HK-2 (cell line): ENCODE data around the gene UQCR10.
A peak's percentile ranks its signal among the peaks of the same experiment; 100 is the strongest.

Source experiments
- DNase-seq: peaks from one replicate; pipeline ENCODE4 v3.0.0-alpha.2; 2018; ENCODE audit not compliant: unreplicated experiment

The UQCR10 gene

DNA sequence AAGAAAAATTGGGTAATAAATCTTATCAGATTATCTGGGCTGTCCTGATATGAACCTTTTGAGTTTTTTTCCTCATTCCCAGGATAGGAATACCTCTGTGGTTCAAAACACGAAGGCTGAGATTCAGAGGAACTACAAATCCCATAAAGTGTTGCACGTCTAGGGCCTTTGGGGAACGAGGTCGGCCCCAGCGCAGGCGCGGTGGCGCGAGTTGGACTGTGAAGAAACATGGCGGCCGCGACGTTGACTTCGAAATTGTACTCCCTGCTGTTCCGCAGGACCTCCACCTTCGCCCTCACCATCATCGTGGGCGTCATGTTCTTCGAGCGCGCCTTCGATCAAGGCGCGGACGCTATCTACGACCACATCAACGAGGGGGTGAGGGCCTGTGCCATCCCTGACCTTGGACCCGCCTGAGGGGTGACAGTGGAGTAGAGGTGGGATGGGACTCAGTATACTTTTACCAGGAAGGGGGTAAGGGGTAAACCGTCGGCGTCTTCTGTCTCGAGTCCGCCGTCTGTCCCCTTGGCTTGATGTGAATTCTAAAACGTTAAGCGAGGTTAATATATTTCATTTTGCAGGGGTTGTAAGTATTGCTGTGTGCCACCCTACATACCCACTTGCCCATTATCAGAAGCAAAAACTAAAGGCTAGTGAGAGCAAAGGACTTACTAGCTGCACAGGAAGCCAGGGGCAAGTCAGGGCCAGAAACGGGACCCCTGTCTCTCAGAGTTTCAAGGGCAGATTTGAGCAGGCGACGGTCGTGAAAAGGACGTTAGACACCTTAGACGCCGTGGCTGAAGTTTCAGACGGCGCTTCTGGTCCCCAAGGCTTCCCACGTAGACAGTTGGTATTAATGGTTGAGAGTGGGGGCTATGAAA, at the start of gene UQCR10:
TSS of gene UQCR10 (plus strand) at position 199 of the 881 bp plus-strand sequence. CDS start at position 229, 30 bp downstream.
- peak; percentile 83 for DNase-seq

DNA sequence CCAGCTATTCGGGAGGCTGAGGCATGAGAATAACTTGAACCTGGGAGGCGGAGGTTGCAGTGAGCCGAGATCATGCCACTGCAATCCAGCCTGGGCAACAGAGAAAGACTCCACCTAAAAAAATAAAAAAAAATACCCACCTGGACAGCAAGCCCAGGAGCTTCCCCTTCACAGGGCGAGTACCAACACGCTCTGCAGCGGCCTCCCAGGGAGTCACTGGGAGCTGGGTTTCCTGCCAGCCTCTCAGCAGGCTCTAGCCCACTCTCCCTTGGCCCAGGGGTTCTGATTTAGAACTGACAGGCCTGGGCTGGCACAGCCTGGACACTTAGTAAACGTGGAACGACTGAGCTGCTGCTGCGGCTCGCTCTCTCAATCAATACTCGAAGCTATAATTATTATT, 49.4 kb upstream of the UQCR10 start:
- no peak for DNase-seq

DNA sequence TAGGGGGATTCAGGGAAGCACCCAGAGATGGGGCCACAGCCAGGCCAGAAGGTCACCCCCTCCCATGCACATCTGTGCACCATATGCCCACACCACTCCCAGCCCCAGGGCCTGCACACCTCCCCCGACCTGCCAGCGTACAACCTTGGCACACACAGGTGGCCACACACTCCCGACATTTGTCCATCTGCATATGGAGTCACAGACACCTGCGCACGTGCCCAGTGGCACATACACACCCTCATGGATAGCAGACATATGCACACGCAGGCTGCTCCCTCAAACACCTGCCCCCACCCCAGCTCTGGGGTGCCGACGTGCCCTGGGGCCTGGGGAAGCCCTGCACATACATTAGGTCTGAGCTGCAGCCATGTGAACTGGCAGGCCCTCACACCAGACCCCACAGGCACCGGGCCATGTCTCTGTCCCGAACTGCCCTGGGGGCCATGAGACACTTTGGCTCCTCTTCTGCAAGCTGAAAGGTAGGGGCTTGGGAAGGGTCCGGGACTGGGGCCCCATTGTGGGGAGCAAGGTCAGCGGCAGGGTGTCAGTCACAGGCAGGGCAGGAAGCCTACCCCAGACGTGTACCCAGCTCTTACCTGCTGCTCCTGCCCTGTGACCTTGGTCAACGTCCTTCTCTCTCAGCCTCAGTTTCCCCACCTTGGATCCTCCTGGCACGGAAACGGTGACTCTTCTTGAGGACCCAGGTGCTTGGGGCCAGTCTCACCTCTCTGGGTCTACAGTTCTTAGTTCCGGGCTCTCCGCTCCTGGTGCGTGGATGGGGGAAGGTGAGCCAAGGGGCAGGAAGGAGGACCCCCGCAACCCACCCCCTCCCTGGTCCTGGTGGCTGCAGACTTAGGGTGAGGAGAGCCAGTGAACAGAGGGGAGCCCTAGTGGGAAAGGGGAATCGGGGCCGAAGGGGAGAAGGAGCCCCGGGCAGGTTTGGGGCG, 47.9 kb upstream of the UQCR10 start:
- no peak for DNase-seq

DNA sequence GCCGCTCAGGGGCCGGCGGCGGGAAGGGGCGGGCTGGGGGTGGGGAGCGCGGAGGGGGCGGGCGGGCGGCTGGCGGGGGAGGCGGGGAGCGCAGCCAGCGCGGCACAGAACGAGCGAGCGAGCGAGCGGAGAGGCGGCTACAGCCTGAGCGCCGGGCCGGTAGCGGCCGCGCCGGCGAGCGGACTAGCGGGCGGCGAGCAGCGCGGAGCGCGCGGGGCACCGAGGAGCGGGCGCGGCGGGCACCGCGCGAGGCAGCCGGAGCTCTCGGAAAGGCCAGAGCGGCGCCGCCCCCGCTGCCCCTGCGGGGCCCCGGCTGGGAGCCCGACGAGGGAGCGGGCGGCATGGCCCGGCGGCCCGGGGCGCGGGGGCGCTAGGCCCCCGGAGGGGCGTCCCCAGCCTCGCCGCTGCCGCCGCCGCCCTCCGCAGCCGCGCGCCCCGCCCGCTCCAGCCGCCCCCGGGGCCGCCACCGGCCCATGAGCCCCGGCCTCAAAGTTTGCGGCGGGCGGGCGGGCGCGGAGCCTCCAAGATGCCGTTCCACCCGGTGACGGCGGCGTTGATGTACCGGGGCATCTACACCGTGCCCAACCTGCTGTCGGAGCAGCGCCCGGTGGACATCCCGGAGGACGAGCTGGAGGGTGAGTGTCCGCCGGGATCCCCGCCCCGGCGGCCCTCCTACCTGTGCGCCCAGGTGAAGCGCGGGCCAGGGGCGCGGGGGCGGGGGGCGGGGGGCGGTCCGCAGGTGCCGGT, 47.1 kb upstream of the UQCR10 start, which contains the start of gene CABP7:
TSS of gene CABP7 (plus strand) at position 105 of the 747 bp plus-strand sequence. CDS start at position 527, 422 bp downstream.
- DNase-seq: no peak

DNA sequence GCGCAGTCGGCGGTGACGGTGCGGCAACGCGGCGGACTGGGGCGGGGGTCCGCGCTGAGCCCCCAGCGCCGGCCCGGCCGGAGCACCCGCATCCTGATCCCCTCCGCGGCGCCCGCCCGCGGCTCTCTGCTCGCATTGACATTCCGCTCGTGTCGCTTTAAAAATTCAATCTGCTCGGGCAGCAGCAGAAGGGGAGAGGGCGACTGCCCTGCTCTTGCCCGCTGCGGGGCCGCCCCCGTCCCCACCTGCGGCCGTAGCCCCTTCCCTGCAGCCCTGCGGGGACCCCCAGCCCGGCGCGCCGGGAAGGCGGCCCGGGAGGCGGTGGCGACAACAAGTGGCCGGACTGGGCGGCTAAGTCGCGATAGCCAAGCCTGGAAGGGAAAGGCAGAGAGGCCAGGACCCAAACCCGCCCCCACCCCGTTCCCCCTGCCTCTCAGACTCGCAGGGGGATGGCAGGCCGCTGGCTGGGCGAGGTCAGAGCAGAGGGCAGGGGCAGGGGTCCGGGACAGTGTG, 46.3 kb upstream of the UQCR10 start:
- no peak for DNase-seq

DNA sequence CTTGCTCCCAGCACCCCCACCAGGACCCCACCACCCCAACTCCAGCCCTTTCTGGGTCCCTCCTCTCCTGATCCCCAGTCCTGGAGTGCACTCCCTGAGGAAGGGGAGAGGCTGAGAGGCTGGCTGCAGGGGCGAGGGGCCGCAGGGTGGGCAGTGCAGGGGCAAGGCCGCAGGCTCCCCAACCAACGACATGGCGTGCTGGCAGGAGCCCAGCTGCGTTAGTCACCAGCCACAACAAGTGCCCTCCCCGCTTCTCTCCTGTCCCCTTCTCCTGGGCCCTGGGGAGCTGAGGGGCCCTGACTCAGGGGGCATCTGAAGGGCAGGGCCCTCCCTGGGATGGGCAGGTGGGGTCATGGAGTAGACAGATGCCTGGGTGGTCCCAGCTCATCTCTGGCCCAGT, 45.0 kb upstream of the UQCR10 start:
- peak; percentile 41 for DNase-seq

DNA sequence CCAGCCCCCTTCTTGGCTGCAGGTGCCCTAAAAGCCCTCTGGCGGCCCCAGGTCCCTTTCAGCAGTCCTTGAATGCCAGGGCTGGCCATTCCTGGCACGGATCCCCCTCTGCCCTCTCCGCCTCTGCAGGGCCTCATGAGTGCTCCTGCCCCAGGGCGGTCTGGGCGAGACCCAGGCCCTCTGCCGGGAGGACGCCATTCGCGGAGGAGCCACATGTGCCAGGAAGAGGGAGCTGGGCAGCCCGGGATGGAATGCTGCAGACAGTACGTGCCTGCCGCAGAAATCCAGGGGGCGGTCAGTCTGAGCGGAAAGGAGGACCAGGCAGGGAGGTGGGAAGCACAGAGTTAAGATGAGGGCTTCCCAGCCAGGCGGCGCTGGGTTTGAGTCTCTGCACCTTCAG, 44.6 kb upstream of the UQCR10 start:
- DNase-seq: no peak

DNA sequence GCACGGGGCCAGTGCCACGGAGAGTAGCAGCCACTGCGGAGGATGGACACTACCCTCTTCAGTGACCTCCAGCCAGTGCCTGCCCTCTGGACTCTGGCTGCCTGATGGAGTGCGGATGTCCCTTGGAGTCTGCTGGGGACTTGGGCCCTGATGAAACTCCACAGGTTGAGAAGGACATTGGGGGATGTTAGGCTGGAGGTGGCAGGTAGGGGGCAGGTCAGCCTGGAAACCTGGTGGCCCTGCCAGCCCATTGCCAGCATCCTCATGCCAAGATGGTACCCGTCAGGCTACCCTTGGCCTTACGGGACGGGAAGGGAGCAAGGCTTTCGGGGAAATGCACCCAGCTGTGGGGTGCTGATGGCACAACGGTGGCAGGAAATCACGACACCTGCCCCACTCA, 43.4 kb upstream of the UQCR10 start:
- no peak for DNase-seq

DNA sequence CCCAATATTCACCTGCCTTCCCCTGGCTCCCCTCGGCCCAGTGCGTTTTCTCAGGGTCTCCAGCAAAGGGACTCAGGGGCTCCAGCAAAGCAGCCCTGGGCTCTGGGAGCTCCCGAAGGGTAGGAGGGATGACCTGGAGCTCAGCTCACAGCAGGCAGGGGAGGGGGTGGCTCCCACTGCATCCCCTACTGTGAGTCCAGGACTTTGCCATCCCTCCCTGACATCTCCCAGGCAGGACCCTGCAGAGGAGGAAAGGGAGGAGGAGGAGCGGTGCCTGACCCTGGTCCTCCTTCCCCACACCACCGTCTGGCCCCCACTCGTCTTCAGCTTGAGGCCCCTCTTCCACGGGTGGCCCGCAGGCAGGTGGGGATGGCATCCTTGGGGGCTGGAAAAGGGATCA, 42.3 kb upstream of the UQCR10 start:
- no peak for DNase-seq

DNA sequence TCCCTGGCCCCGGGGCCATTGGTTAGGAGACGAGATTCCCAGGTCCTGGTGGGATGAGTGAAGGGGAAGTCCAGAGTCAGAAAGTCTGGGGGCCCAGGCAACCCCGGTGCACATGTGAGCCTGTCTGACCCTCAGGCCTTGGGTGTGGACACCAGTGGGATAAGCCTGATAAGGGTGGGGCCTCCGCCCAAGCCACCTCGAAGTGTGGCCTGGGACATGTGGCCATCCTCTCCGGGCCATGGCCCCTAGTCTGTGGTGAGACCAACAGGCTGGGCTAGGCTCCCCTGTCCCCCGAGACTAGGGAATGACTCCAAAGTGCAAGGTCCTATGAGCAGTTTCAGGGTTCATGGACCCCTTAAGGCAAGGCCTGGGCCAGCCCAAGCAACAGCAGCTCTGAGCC, 41.1 kb upstream of the UQCR10 start:
- DNase-seq: no peak

DNA sequence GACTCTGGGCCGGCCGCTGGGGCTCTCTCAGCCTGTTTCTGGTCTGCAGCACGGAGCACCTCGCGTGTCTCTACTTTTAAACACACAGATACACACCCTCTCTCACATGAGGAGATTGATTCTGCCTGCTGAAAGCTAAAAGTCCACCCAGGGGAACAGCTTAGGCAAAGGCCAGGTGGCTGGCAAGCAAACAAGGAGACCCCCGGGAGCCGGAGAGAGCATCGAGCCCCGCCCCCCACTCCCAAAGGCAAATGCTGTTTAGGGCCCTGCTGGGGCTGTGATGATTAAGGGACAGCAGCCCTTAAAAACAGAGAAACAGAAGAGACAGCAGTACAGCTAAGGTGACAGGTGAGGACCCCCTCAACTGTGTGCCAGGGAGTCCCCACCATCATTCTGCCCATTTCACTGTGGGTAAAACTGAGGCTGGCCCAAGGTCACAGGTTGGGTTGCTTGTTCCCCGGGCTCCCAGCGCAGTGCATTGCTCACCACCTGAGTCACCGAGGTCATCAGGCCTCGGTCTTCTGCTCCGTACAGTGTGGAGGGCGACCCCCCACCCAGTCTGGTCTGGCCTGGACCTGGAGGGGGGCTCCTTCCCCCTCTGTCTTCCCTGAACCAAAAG, 40.5 kb upstream of the UQCR10 start:
- DNase-seq: no peak

DNA sequence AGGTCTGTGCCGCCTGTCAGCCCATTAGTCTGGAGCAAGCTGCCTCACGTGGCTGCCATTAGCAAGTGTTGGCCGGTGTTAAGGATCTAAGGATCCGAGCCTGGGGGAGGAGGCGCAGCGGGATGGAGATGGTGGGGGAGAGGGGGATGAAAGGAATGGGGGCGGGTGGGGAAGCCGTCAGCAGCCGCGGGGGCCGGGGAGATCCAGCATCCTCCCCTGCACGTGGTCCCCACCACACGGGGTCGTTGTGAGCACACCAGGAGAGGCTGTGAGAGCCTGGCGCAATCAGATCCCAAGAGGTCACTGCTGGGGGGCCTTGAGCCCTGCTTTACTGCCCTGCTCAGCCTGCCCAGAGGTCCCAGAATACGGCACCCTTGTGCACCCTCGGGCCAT, 40.0 kb upstream of the UQCR10 start:
- peak; percentile 31 for DNase-seq

DNA sequence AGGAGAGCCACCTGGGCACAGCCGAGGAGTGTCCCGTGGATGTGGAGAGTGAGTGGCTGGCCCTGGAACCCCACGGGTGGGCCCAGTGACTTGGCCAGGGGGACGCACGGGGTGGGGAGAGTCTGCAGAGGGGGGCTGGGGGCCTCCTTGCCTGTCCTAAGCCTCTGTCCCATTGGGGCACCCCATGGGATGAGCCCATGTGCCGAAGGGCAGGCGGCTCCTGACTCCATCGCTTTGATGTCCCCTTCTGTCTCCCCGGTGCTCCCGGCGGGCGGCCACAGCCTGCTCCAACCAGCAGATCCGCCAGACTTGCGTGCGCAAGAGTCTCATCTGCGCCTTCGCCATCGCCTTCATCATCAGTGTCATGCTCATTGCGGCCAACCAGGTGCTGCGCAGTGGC, 38.0 kb upstream of the UQCR10 start:
- DNase-seq: no peak

DNA sequence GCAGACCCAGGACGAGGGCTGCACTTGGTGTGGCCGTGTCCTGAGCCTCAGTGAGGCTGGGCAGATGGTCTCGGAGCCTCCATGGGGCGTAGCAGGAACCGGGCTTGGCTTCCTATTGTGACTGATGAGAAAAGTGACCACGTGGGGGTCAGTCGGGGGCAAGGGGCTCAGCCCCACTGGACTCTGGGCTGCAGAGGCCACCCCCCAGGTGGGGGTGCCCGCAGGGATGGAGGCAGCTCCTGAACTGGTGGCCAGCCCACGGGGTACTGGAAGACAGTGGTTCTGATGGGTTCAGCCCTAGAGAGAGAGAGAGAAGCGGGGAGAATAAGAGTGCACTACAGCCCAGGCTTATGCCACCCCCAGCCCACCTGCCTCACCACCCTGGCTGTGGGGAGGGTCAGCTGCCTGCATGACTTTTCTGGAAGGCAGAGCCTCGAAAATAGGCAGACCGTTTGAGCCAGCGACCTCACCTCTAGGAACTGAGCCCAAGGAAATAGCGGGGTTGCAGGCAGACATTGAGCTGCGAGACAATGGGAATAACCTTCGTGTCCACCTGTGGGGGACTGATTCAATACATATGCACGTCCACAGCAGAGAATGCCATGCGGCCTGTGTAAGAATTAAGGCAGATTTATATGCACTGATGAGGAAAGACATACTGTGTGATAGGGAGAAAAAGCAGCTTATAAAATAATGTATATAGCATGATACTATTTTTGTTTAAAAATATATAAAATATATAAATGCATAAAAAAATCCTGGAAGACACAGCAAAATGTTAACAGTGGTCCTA, 35.9 kb upstream of the UQCR10 start:
- DNase-seq: no peak

DNA sequence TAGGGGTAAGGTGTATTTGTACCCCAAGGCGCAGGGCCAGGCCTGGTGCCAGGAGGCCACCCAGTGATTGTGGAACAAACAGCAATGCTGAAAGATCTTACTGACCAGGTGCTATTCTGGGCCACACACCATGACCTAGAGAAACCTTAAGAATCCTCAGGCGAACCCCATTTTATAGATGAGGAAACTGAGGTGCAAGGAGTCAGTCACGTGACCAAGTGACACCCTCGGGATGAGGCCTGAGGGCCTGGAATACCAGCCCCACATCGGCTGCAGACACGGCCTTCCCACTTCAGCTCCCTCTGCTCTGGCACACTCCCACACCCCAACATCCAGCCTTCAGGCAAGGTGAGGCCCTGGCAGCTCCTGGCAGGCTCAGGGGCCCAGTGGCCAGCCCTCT, 34.3 kb upstream of the UQCR10 start:
- no peak for DNase-seq

DNA sequence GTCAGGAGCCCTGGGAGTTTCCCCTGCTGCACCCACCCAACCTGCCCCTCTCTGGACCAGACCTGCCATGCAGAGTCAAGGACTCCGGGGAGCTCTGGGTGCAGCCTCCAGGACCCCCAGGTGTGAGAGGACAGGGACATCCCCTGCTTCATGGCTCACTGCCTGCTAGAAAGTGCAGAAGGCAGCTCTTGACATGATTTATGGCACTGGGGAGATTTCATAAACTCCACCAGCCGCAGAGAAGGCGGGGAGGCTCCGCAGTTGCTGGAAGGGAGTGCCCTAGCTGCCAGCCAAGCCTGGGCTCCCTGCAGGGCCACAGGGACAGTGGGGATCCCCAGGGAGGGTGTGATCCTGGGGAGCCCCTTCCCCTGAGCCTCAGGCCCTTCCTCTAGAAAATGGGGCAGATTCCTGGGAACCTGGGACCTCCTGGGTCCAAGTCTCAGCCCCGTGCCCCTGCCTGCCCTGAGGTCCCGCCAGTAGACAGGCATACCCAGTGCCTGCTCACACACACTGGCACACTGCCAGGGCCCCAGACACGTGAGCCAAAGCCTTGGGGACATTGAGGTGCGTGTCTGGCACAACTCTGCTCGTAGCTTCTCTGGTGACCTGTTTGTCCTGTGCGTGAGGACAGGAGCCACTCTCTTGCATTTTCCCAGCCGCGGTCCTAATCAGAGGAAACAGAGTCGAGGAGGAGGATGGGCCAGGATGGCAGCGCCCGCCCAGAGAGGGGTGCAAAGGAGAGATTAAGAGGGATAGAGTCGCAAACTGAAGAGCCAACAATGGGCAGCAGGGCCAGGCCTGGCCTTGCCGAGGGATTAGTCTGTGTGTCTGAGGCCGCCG, 33.6 kb upstream of the UQCR10 start:
- DNase-seq: no peak

DNA sequence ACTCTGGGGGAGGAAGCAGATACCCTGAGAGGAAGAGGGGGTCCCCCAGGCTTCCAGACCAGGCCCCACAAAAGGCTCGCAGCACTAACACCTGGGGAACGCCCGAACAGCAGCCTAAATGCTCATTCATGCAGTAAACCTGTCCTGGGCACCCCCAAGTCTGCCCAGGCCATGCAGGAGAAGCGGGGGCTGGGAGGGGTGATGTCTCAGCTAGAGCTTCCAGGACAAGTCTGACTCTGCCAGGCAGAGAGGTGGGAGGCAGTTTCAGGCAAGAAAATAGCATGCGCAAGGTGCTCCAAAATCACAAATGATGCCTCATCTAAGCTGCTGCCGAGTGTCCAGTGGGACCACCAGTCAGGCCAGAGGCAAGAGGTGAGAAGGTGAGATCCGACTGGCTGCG, 32.8 kb upstream of the UQCR10 start:
- no peak for DNase-seq

DNA sequence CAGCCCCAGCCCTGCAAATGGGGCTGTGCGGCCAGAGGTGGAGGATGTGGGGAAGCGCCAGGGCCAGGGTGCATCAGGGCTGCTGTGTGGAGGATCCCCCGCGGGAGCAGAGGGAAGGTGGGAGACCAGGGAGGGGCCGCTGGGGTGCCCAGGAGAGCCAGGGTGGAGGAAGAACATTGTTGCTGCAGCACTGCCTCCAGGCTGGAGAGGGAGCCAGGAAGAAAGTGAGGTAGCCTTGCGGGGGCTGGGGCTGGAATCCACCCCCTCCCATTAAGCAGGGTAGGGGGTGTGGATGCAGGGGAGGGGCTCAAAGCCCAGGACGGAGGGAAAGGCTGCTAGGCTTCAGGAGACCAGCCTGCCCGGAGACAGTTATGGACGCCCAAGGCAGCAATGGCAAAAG, 32.3 kb upstream of the UQCR10 start:
- no peak for DNase-seq

DNA sequence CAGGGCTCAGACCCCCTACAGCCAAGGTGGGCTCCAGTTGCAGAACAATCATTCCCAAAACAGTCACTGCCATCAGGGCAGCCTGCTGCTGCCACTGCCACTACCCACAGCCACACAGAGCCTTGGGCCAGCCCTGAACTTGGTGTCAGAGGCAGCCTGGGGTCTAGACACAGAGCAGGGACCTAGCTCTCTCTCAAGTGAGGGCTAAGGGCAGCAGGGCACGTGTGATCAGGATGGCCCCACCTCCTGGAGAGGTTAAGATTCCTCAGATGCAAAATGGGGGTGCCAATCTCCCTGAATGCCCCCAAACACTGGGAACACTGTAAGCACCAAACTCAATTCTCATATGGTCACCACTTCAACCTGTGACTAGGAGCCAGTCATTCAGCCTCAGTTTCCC, 31.8 kb upstream of the UQCR10 start:
- DNase-seq: no peak
